HepG2 (cell line): ENCODE data around the gene P2RY6. TPM values are rescaled to one million over a fixed set of nuclear protein-coding genes. Genes with fewer than 3 reads are reported as not detected.
A peak's percentile ranks its signal among the peaks of the same experiment; 100 is the strongest.

Experiments
- AFF4 ChIP-seq: sonication (generic); formaldehyde crosslinking; IDR thresholded peaks from 2 replicates; pipeline ENCODE4 v1.4.0; 2020; ENCODE audit warnings: missing genetic modification reagents
- FOXO4 ChIP-seq: sonication (generic); formaldehyde crosslinking; conservative IDR thresholded peaks from 2 replicates; pipeline ENCODE4 v1.8.1; 2023; ENCODE audit warnings: missing genetic modification reagents
- HNF4G ChIP-seq, 2 experiments: sonication (generic) in 1 of 2; formaldehyde crosslinking in 1 of 2; IDR thresholded peaks; 2 replicates each; pipeline versions ENCODE4 v1.4.0 to v1.6.1; 2011 to 2020; ENCODE audit warnings: borderline replicate concordance in 2 of 2, low read depth in 2 of 2, mild to moderate bottlenecking in 2 of 2, low read length in 1 of 2, missing genetic modification reagents in 1 of 2, moderate library complexity in 1 of 2
- NCOA1 ChIP-seq: sonication (generic); formaldehyde crosslinking; IDR thresholded peaks from 2 replicates; pipeline ENCODE4 v1.9.0; 2021; ENCODE audit warnings: missing genetic modification reagents
- NFYC ChIP-seq: IDR thresholded peaks from 2 replicates; pipeline ENCODE4 v1.6.1; 2016; ENCODE audit warnings: missing genetic modification reagents, missing compliant biosample characterization
- PTBP1 ChIP-seq: fragments of 200-400 bp; formaldehyde crosslinking; IDR thresholded peaks from 2 replicates; pipeline ENCODE4 v1.6.1; 2018; ENCODE audit warnings: low read length, low read depth; ENCODE audit not compliant: poor library complexity, severe bottlenecking
- SIN3A ChIP-seq: IDR thresholded peaks from 2 replicates; pipeline ENCODE4 v1.6.1; 2011; ENCODE audit warnings: low read depth, mild to moderate bottlenecking, control low read depth, low read length, borderline replicate concordance
- TAF1 ChIP-seq: sonication (generic); formaldehyde crosslinking; IDR thresholded peaks from 2 replicates; pipeline ENCODE4 v1.4.0; 2020; ENCODE audit warnings: missing genetic modification reagents
- TFAP4 ChIP-seq: sonication (generic); IDR thresholded peaks from 2 replicates; pipeline ENCODE4 v1.6.1; 2016; ENCODE audit warnings: low read depth, borderline replicate concordance
- THAP9 ChIP-seq: sonication (generic); formaldehyde crosslinking; IDR thresholded peaks from 2 replicates; pipeline ENCODE4; 2020; ENCODE audit warnings: missing genetic modification reagents, mild to moderate bottlenecking, borderline replicate concordance
- WIZ ChIP-seq: sonication (generic); formaldehyde crosslinking; IDR thresholded peaks from 2 replicates; pipeline ENCODE4 v1.5.1; 2020; ENCODE audit warnings: mild to moderate bottlenecking, missing genetic modification reagents
- YY1 ChIP-seq: IDR thresholded peaks from 2 replicates; pipeline ENCODE4 v1.6.1; 2011; ENCODE audit warnings: low read length, low read depth, moderate library complexity, mild to moderate bottlenecking; ENCODE audit not compliant: insufficient read depth, insufficient replicate concordance
- ZNF101 ChIP-seq: sonication (generic); formaldehyde crosslinking; IDR thresholded peaks from 2 replicates; pipeline ENCODE4 v1.4.0; 2020; ENCODE audit warnings: mild to moderate bottlenecking, low read depth, missing genetic modification reagents, borderline replicate concordance
- ZNF343 ChIP-seq: sonication (generic); formaldehyde crosslinking; IDR thresholded peaks from 2 replicates; pipeline ENCODE4 v1.4.0; 2020; ENCODE audit warnings: mild to moderate bottlenecking, missing genetic modification reagents
- ZNF788 ChIP-seq: sonication (generic); formaldehyde crosslinking; IDR thresholded peaks from 2 replicates; pipeline ENCODE4 v1.5.0; 2020; ENCODE audit warnings: mild to moderate bottlenecking, missing genetic modification reagents, borderline replicate concordance
- polyA plus RNA-seq, 8 experiments: library from polyadenylated mRNA; depleted of rRNA in 3 of 8; stranded (reverse) in 7 of 8; unstranded in 1 of 8; fragments of >200 nt; fragmentation: Illumina TruSeq in 4 of 8; extraction: Trizol in 4 of 8; gene quantifications; 2 replicates each; pipeline versions ENCODE4 v1.2.1 to v1.2.3, GENCODE V29; 2011 to 2016; ENCODE audit warnings: low read depth in 4 of 8, missing spikeins in 1 of 8, mixed read lengths in 1 of 8; ENCODE audit not compliant: insufficient read depth in 1 of 8
- total RNA-seq, 5 experiments: library from RNA; depleted of rRNA; stranded (reverse); fragments of >200 nt; fragmentation: Illumina TruSeq; extraction: Trizol; gene quantifications; 2 replicates each; pipeline ENCODE4 v1.2.3, GENCODE V29; 2016; ENCODE audit warnings: low read depth in 1 of 5

P2RY6 gene
- total and polyA plus RNA-seq, 2 of the 13 experiments (the other 11 are each of a cell fraction or from before 2014, with no cell fraction given), result 0.09 to 0.29 TPM

- TF ChIP-seq THAP9 (CRISPR knock-in tag) (no peak; the same call in 1 of the 2 replicates), AFF4 (CRISPR knock-in tag) (no peak), PTBP1 (no peak), FOXO4 (CRISPR knock-in tag) (0 out of 2 replicates have a peak, but pooled peaks have one; percentile 50), ZNF343 (CRISPR knock-in tag) (no peak), WIZ (CRISPR knock-in tag) (no peak), NFYC (CRISPR knock-in tag) (no peak), YY1 (peak; percentile 71), HNF4G (IDR thresholded peaks at IDR 0.05; ENCODE audit: borderline replicate concordance, low read depth, low read length) (no peak; the same call in 1 of the 2 replicates), HNF4G (CRISPR knock-in tag; IDR thresholded peaks at IDR 0.05; ENCODE audit: borderline replicate concordance, low read depth) (no peak), ZNF101 (CRISPR knock-in tag) (no peak), TFAP4 (no peak), TAF1 (CRISPR knock-in tag) (peak; percentile 69; the same call in 1 of the 2 replicates), ZNF788 (CRISPR knock-in tag) (no peak; the same call in 1 of the 2 replicates), NCOA1 (CRISPR knock-in tag) (0 out of 2 replicates have a peak, but pooled peaks have one; percentile 0), SIN3A (no peak)
These were observed 36.1 kb downstream of the P2RY6 start, which contains the start of gene ARHGEF17 (continued) for GRCh38 chr11:73308003-73308960.
